ENCODE results near the gene DLX1. TPM values are rescaled to one million over a fixed set of nuclear protein-coding genes. Genes with fewer than 3 reads are reported as not detected.
A peak's percentile ranks its signal among the peaks of the same experiment; 100 is the strongest.

DLX1 gene
- total and polyA plus RNA-seq, 4 donors, result 0.18 to 0.51 (median 0.38) TPM; not detected in 1

DNA sequence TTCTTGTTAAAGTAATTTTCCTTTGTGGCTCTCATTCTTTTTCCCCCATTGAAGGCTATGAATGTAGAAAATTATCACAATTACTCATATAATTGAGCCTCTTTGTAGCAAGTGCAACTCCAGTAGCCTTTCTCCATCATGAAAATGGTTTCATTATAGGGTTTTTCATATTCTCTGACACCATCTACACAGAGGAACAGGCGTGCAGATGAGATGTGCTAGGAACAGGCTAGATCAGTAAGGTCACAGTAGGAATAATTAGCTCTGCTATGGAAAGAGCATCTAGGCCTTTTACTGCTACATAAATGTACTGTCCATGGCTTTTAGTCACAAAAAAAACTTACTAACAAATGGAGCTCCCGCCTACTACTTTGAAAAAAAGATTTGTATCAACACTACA lies 12.6 kb upstream of the DLX1 start:
- no peak for DNase-seq
- H3K4me1 ChIP-seq (ENCODE audit: control insufficient read depth in 1 of 2, insufficient read depth in 2 of 2, low read length in 2 of 2), result no peaks in the 10 kb centered on the region
- intact Hi-C loops (cut with DNase I), result no loop called here
- ATAC-seq (ENCODE audit: low FRiP score), result no peak
- no peaks in the 10 kb centered on the region for H3K27me3 ChIP-seq (ENCODE audit: control insufficient read depth in 1 of 2, insufficient read depth in 2 of 2, low read length in 1 of 2)
- H3K9me3 ChIP-seq (ENCODE audit: control insufficient read depth, low read length), result no peaks in the 10 kb centered on the region
- no peaks in the 10 kb centered on the region for H3K36me3 ChIP-seq (ENCODE audit: control insufficient read depth in 1 of 2, insufficient read depth in 2 of 2, low read length in 1 of 2)
- no peak overlapping the region for H3K4me3 ChIP-seq (ENCODE audit: low read length in 2 of 2)
- WGBS, 2 donors, result 97 to 100% methylated on average over 2 of the region's 2 CpGs
- no peak overlapping the region for H3K27ac ChIP-seq (ENCODE audit: low read depth in 1 of 2, low read length in 2 of 2)

DNA sequence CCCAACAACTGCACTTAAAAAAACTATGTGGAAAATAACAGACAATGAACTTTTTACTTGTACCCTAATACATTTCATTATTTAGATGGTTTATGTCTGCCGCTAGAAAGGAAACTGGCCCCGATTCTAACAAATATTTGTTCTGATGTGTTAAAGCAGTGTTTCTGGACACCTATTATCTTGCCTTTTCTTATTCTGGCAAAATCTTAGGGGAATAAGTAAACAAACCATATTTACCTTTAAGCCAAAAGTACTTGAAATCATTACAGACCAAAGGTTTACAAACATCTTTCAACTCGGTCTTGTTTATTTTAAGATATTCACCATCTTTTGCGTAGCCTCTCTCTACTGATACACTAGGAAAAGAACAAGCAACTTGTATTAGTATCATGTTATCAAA lies 11.8 kb upstream of the DLX1 start:
- DNase-seq (no peak), ATAC-seq (ENCODE audit: low FRiP score) (no peak)
- no peak overlapping the region for H3K4me3 ChIP-seq (ENCODE audit: low read length in 2 of 2)
- H3K4me1 ChIP-seq (ENCODE audit: control insufficient read depth in 1 of 2, insufficient read depth in 2 of 2, low read length in 2 of 2), result no peaks in the 10 kb centered on the region
- no peaks in the 10 kb centered on the region for H3K27me3 ChIP-seq (ENCODE audit: control insufficient read depth in 1 of 2, insufficient read depth in 2 of 2, low read length in 1 of 2)
- no peaks in the 10 kb centered on the region for H3K9me3 ChIP-seq (ENCODE audit: control insufficient read depth, low read length)
- 97% methylated on average over 4 of the region's 4 CpGs for WGBS, 2 donors
- no peaks in the 10 kb centered on the region for H3K36me3 ChIP-seq (ENCODE audit: control insufficient read depth in 1 of 2, insufficient read depth in 2 of 2, low read length in 1 of 2)
- intact Hi-C loops (cut with DNase I), result no loop called here
- H3K27ac ChIP-seq (ENCODE audit: low read depth in 1 of 2, low read length in 2 of 2), result no peak overlapping the region

DNA sequence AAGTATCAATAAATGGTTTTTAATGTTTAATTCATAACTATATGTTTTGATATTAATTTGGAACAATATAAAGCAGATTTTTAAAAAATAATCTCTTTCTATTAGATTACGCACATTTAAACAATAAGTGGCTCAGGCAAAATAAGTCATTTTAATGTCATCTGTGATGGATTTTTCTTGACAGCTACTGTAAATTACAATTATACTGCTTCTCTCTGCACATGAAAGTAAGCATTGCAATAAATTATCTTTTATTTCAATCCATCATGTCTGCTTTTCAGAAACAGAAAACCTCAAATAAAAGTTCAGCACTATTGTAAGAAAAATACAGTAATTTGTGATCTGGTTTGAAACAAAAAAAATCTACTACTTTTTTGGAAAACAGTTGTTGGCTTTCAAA lies 11.1 kb upstream of the DLX1 start:
- Histone ChIP-seq H3K36me3 (ENCODE audit: control insufficient read depth in 1 of 2, insufficient read depth in 2 of 2, low read length in 1 of 2) (no peaks in the 10 kb centered on the region), H3K4me1 (ENCODE audit: control insufficient read depth in 1 of 2, insufficient read depth in 2 of 2, low read length in 2 of 2) (no peaks in the 10 kb centered on the region), H3K27me3 (ENCODE audit: control insufficient read depth in 1 of 2, insufficient read depth in 2 of 2, low read length in 1 of 2) (no peaks in the 10 kb centered on the region), H3K4me3 (ENCODE audit: low read length in 2 of 2) (no peak overlapping the region), H3K9me3 (ENCODE audit: control insufficient read depth, low read length) (no peaks in the 10 kb centered on the region), H3K27ac (ENCODE audit: low read depth in 1 of 2, low read length in 2 of 2) (no peak overlapping the region)
- ATAC-seq (ENCODE audit: low FRiP score), result no peak
- no peak for DNase-seq
- intact Hi-C loops (cut with DNase I), result no loop called here
- 98% methylated on average over 1 of the region's 1 CpG for WGBS, 2 donors

DNA sequence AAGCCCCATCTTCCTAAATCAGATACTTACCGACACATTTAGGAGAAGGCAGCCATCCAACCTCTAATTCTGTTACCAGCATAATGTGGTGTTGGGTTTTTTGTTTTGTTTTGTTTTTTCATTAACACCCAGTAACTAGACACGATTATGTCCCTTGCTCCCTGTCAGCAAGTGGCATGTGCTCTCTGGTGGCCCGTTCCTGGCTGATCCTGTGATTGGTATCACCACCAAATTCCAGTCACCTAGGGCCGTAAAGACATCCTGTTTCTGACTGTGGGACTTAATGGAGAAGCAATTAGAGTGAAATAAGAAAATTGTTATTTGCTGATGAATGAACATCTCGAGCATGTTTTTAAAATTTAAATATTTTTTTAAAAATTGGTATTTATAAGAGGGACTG lies 5.9 kb upstream of the DLX1 start:
- Histone ChIP-seq H3K4me1 (ENCODE audit: control insufficient read depth in 1 of 2, insufficient read depth in 2 of 2, low read length in 2 of 2) (no peaks in the 10 kb centered on the region), H3K27me3 (ENCODE audit: control insufficient read depth in 1 of 2, insufficient read depth in 2 of 2, low read length in 1 of 2) (no peaks in the 10 kb centered on the region), H3K36me3 (ENCODE audit: control insufficient read depth in 1 of 2, insufficient read depth in 2 of 2, low read length in 1 of 2) (no peaks in the 10 kb centered on the region), H3K27ac (ENCODE audit: low read depth in 1 of 2, low read length in 2 of 2) (no peak overlapping the region), H3K9me3 (ENCODE audit: control insufficient read depth, low read length) (no peaks in the 10 kb centered on the region), H3K4me3 (ENCODE audit: low read length in 2 of 2) (no peak overlapping the region)
- 95% methylated on average over 5 of the region's 5 CpGs for WGBS, 2 donors
- intact Hi-C loops (cut with DNase I), result no loop called here
- DNase-seq (no peak), ATAC-seq (ENCODE audit: low FRiP score) (no peak)

DNA sequence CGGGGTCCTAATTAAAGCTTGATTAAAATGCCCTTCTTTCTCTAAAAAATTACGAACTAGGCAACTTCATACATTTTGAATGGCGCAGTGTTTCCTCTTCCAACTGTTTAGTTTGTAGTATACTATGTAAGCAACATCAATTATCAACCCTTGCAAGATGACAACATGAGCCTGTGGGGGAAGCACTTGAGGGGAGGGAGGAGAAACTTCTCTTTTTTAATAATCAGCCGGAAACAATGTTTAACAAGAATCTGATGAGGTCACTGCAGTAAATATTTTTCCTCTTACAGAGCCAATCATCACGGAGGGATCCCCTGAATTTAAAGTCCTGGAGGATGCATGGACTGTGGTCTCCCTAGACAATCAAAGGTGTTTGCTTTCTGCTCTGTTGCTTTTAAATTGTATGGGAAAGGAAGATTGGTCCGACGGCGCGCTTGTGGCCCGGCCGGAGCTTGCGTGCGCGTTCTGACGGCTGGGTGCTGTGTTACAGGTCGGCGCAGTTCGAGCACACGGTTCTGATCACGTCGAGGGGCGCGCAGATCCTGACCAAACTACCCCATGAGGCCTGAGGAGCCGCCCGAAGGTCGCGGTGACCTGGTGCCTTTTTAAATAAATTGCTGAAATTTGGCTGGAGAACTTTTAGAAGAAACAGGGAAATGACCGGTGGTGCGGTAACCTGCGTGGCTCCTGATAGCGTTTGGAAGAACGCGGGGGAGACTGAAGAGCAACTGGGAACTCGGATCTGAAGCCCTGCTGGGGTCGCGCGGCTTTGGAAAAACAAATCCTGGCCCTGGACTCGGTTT lies 5.3 kb upstream of the DLX1 start:
- H3K27ac ChIP-seq (ENCODE audit: low read depth in 1 of 2, low read length in 2 of 2), result no peak overlapping the region
- DNase-seq (peak in 1 of 2 donors; percentile 72), ATAC-seq (ENCODE audit: low FRiP score) (no peak)
- no peaks in the 10 kb centered on the region for H3K27me3 ChIP-seq (ENCODE audit: control insufficient read depth in 1 of 2, insufficient read depth in 2 of 2, low read length in 1 of 2)
- intact Hi-C loops (cut with DNase I), result no loop called here
- H3K4me1 ChIP-seq (ENCODE audit: control insufficient read depth in 1 of 2, insufficient read depth in 2 of 2, low read length in 2 of 2), result no peaks in the 10 kb centered on the region
- H3K36me3 ChIP-seq (ENCODE audit: control insufficient read depth in 1 of 2, insufficient read depth in 2 of 2, low read length in 1 of 2), result no peaks in the 10 kb centered on the region
- H3K4me3 ChIP-seq (ENCODE audit: low read length in 2 of 2), result no peak overlapping the region
- no peaks in the 10 kb centered on the region for H3K9me3 ChIP-seq (ENCODE audit: control insufficient read depth, low read length)
- 57 to 60% methylated on average over 38 of the region's 38 CpGs for WGBS, 2 donors

DNA sequence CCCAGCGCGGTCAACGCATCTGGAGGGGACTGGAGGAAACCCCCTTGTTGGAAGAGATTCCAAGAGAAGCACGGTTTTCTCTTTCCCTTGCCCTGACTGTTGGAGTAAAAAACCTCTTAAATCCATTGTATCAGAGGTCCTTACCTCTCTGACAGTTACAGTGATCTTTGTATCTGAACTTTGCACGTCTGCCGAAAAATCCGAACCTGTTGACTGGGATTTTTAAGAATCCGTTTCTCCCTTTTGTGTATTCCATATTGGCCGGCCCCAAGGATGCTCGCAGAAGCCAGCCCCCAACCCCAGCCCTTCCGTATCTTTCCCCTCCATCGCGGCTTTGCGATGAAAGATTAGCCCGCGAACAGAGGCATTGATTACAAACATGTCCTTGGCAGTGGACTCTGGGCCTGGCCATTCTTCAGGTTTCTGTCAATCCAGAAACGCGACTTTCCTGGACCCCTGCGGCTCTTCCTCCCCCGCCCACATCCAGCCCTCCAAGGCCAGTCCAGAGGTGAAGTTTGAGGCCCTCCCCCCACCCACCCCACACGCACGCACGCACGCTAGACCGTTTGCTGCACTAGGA lies 4.6 kb upstream of the DLX1 start:
- Histone ChIP-seq H3K4me1 (ENCODE audit: control insufficient read depth in 1 of 2, insufficient read depth in 2 of 2, low read length in 2 of 2) (no peaks in the 10 kb centered on the region), H3K27ac (ENCODE audit: low read depth in 1 of 2, low read length in 2 of 2) (no peak overlapping the region), H3K36me3 (ENCODE audit: control insufficient read depth in 1 of 2, insufficient read depth in 2 of 2, low read length in 1 of 2) (no peaks in the 10 kb centered on the region), H3K27me3 (ENCODE audit: control insufficient read depth in 1 of 2, insufficient read depth in 2 of 2, low read length in 1 of 2) (no peaks in the 10 kb centered on the region), H3K9me3 (ENCODE audit: control insufficient read depth, low read length) (no peaks in the 10 kb centered on the region), H3K4me3 (ENCODE audit: low read length in 2 of 2) (no peak overlapping the region)
- intact Hi-C loops (cut with DNase I), result no loop called here
- no peak for ATAC-seq (ENCODE audit: low FRiP score)
- DNase-seq, result peak in 1 of 2 donors; percentile 24
- WGBS, 2 donors, result 29 to 34% methylated on average over 25 of the region's 25 CpGs

DNA sequence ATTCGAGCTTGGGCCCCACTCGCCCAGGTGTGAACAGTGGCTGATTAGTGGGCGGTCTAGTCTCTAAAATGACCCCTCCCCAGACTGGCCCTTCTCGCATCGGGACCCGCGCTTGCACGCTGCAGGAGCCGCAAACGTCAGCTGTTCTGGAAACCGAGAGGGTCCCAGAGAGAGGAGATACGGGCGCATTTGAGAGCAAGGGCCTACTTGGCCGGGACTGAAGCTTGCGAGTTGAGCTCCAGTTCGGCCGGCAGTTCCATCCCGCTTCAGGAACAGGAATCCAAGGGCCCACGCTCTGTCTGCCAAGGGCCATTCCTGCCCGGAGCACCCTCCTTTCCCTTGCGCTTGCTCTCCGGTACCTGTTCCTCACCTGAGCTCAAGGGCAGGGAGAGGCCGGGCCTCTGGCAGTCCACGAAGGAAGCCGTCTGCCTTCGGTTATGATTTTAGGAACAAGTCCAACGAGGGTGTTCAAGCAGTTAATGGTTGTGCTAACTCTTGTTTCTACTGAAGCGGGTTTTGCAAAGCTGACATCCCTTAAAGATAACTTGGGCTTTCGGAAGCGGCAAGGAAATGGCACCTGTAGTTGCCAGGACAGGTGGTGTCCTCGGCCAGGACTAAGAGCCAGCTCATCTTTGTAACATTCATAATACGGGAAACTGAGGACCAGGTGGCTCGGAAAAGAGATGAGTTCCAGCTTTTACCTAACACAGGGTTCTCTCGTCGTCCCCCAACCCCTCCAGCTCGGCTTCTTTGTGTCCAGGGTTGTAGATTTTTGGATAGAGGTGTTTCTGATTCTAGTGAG lies 3.9 kb upstream of the DLX1 start:
- intact Hi-C loops (cut with DNase I), result no loop called here
- 15 to 25% methylated on average over 36 of the region's 36 CpGs for WGBS, 2 donors
- Histone ChIP-seq H3K27ac (ENCODE audit: low read depth in 1 of 2, low read length in 2 of 2) (no peak overlapping the region), H3K4me3 (ENCODE audit: low read length in 2 of 2) (no peak overlapping the region), H3K27me3 (ENCODE audit: control insufficient read depth in 1 of 2, insufficient read depth in 2 of 2, low read length in 1 of 2) (no peaks in the 10 kb centered on the region), H3K4me1 (ENCODE audit: control insufficient read depth in 1 of 2, insufficient read depth in 2 of 2, low read length in 2 of 2) (no peaks in the 10 kb centered on the region), H3K9me3 (ENCODE audit: control insufficient read depth, low read length) (no peaks in the 10 kb centered on the region), H3K36me3 (ENCODE audit: control insufficient read depth in 1 of 2, insufficient read depth in 2 of 2, low read length in 1 of 2) (no peaks in the 10 kb centered on the region)
- peak in 1 of 2 donors; percentile 54 for DNase-seq
- no peak for ATAC-seq (ENCODE audit: low FRiP score)

DNA sequence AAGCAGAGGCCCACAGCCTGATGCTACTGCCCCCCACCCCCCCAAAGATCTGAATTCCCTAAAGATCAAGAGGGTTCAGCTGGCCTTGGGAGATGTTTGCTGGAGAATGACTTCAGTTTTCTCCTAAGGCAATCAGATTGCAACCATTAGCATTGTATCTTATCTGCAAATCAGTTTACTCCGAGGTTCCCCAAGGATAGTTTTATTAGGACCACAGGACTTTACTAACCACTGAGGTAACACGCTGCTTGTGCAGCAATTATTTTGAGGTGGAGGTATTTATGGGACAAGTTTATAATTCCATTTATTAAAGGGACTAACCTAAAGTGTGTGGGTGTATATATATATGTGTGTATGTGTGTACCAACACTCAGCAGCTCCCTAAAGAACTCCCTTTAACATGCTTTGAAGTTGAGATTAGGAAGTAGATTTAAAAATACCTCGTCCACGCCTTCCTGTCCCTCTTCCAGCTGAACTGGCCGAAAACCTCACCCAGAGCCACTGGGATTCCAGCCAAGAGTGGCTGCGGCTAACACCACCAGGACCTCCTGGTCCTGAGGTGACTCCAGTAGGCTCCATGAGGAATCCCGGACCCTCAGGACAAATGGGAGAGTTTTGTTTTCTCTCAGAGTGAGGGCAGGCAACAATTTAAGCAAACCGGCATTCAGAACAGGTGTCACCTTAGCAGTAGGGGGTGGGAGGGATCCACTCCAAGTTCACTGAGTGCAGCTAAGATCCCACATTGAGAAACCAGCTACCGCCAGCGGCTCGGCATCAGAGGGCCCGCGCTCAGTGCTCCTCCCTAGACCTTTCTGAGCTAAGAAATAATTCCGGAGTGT lies 3.0 kb upstream of the DLX1 start:
- Histone ChIP-seq H3K9me3 (ENCODE audit: control insufficient read depth, low read length) (no peaks in the 10 kb centered on the region), H3K27me3 (ENCODE audit: control insufficient read depth in 1 of 2, insufficient read depth in 2 of 2, low read length in 1 of 2) (no peaks in the 10 kb centered on the region), H3K4me3 (ENCODE audit: low read length in 2 of 2) (no peak overlapping the region), H3K4me1 (ENCODE audit: control insufficient read depth in 1 of 2, insufficient read depth in 2 of 2, low read length in 2 of 2) (no peaks in the 10 kb centered on the region), H3K27ac (ENCODE audit: low read depth in 1 of 2, low read length in 2 of 2) (no peak overlapping the region), H3K36me3 (ENCODE audit: control insufficient read depth in 1 of 2, insufficient read depth in 2 of 2, low read length in 1 of 2) (no peaks in the 10 kb centered on the region)
- DNase-seq (peak in 1 of 2 donors; percentile 30), ATAC-seq (ENCODE audit: low FRiP score) (no peak)
- WGBS, 2 donors, result 17 to 23% methylated on average over 14 of the region's 14 CpGs
- intact Hi-C loops (cut with DNase I), result no loop called here

Data from aorta (tissue), 5 donors.